ENCODE measurements around the gene ADGRD2. TPM values are rescaled to one million over a fixed set of nuclear protein-coding genes. Genes with fewer than 3 reads are reported as not detected.

The ADGRD2 gene
- total and polyA plus RNA-seq, 4 donors = not detected

GRCh38 chr9:124415852-124416484 lies 34.3 kb upstream of the ADGRD2 start:
- Histone ChIP-seq H3K4me1 (ENCODE audit: control insufficient read depth in 4 of 4, insufficient read depth in 4 of 4, low read length in 3 of 4) (peaks cover 0 to 23% (median 14%) of the 10 kb centered on the region in 4 donors), H3K9ac (ENCODE audit: low read depth in 1 of 2, low read length in 2 of 2) (no peak overlapping the region), H3K9me3 (ENCODE audit: control insufficient read depth in 4 of 4, low read length in 3 of 4) (no peaks in the 10 kb centered on the region), H3K4me3 (ENCODE audit: low read depth in 1 of 3, low read length in 3 of 3) (no peak overlapping the region), H3K27ac (ENCODE audit: low read depth in 1 of 2, low read length in 2 of 2) (no peak overlapping the region), H3K36me3 (ENCODE audit: control insufficient read depth in 4 of 4, insufficient read depth in 3 of 4, low read depth in 1 of 4, low read length in 3 of 4) (peaks cover 3 to 28% (median 26%) of the 10 kb centered on the region in 4 donors), H3K27me3 (ENCODE audit: control insufficient read depth in 4 of 4, insufficient read depth in 4 of 4, low read length in 3 of 4) (no peaks in the 10 kb centered on the region)
- TF ChIP-seq REST (IDR thresholded peaks at IDR 0.05) = no peak
- DNase-seq (ENCODE audit: low spot score) = no peak
- 84% methylated on average over 17 of the region's 17 CpGs for WGBS

- no peak overlapping the region for H3K27ac ChIP-seq (ENCODE audit: low read depth in 1 of 2, low read length in 2 of 2)
- no peak for TF ChIP-seq CTCF (IDR thresholded peaks at IDR 0.05; ENCODE audit: low read depth, low read length, missing input control)
- TF ChIP-seq RXRA (IDR thresholded peaks at IDR 0.05) = no peak
- no peak for TF ChIP-seq RAD21 (IDR thresholded peaks at IDR 0.05)
- TF ChIP-seq EGR1 (IDR thresholded peaks at IDR 0.05; ENCODE audit: low read depth in 2 of 2) = no peak
- TF ChIP-seq FOXA2 (IDR thresholded peaks at IDR 0.05) = no peak
- no peak for TF ChIP-seq FOXA1 (IDR thresholded peaks at IDR 0.05)
- no peak for TF ChIP-seq TAF1 (conservative IDR thresholded peaks at IDR 0.05)
- no peak for TF ChIP-seq ATF3 (IDR thresholded peaks at IDR 0.05)
- TF ChIP-seq REST (IDR thresholded peaks at IDR 0.05) = no peak
- no peak for TF ChIP-seq JUND (IDR thresholded peaks at IDR 0.05)
- TF ChIP-seq HNF4G (IDR thresholded peaks at IDR 0.05) = no peak
- H3K9ac ChIP-seq (ENCODE audit: low read depth in 1 of 2, low read length in 2 of 2) = no peak overlapping the region
- DNase-seq (ENCODE audit: low spot score) = no peak
- H3K27me3 ChIP-seq (ENCODE audit: control insufficient read depth in 4 of 4, insufficient read depth in 4 of 4, low read length in 3 of 4) = peaks cover 0 to 2% (median 0%) of the 10 kb centered on the region in 4 donors
- peaks cover 0 to under 1% (median 0%) of the 10 kb centered on the region in 4 donors for H3K4me1 ChIP-seq (ENCODE audit: control insufficient read depth in 4 of 4, insufficient read depth in 4 of 4, low read length in 3 of 4)
- H3K4me3 ChIP-seq (ENCODE audit: low read depth in 1 of 3, low read length in 3 of 3) = no peak overlapping the region
- no peaks in the 10 kb centered on the region for H3K36me3 ChIP-seq (ENCODE audit: control insufficient read depth in 4 of 4, insufficient read depth in 3 of 4, low read depth in 1 of 4, low read length in 3 of 4)
- no peaks in the 10 kb centered on the region for H3K9me3 ChIP-seq (ENCODE audit: control insufficient read depth in 4 of 4, low read length in 3 of 4)
- WGBS = 77% methylated on average over 6 of the region's 6 CpGs
These were observed 30.3 kb upstream of the ADGRD2 start for GRCh38 chr9:124419832-124420489.
